Liver (tissue), 3 donors: ENCODE results near the gene CDC5L.

ENCODE experiments used
- EGR1 ChIP-seq, 2 donors: IDR thresholded peaks; 2 replicates each; pipeline ENCODE4 v1.6.1; 2016 to 2018; ENCODE audit warnings: antibody characterized with exemption in 2 of 2, low read depth in 2 of 2
- FOXA1 ChIP-seq: IDR thresholded peaks from 2 replicates; pipeline ENCODE4 v1.6.1; 2016; ENCODE audit warnings: antibody characterized with exemption
- HNF4A ChIP-seq, 2 donors: conservative IDR thresholded peaks; 2 replicates each; pipeline ENCODE4 v1.6.1; 2016; ENCODE audit warnings: antibody characterized with exemption in 2 of 2, mild to moderate bottlenecking in 2 of 2
- JUND ChIP-seq, 2 donors: IDR thresholded peaks; 2 replicates each; pipeline ENCODE4 v1.6.1; 2016; ENCODE audit warnings: antibody characterized with exemption in 2 of 2
- SP1 ChIP-seq: IDR thresholded peaks from 2 replicates; pipeline ENCODE4 v1.6.1; 2018; ENCODE audit warnings: antibody characterized with exemption, mild to moderate bottlenecking
- TAF1 ChIP-seq: conservative IDR thresholded peaks from 2 replicates; pipeline ENCODE4 v1.6.1; 2016; ENCODE audit warnings: antibody characterized with exemption, mild to moderate bottlenecking
- YY1 ChIP-seq: IDR thresholded peaks from 2 replicates; pipeline ENCODE4 v1.6.1; 2016; ENCODE audit warnings: antibody characterized with exemption, mild to moderate bottlenecking
- TF ChIP-seq, protein P1 (sequence below): fragments of 150-350 bp; IDR thresholded peaks from 2 replicates; pipeline ENCODE4 v1.5.1; 2017; ENCODE audit warnings: improper control_type of control experiment, low read depth, low read length; ENCODE audit not compliant: missing input control
- TF ChIP-seq, protein P2 (sequence below): IDR thresholded peaks from 2 replicates; pipeline ENCODE4 v1.6.1; 2016; ENCODE audit warnings: antibody characterized with exemption
- donor health status: healthy.
- donor health status: healthy.

DNA sequence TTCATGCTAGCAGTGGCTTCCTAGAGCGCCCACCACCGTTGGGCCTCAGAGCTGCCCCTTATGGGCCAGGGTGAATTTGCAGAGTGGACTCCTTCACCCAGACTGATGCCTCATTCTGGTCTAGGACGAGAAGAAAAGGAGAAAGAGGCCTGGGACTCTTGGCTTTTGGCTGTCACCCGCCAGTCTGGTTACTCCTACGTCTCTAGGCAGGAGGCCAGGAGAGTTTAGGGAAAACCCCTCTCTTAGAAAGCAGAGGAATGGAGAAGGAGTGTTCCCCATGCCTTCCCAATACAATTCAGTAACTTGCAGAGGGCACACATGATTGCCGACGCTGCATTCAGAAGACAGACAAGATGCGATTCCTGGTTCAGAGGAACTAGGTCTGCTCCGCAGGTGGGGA lies 70.1 kb downstream of the CDC5L start:
- TF ChIP-seq, protein P1, sequence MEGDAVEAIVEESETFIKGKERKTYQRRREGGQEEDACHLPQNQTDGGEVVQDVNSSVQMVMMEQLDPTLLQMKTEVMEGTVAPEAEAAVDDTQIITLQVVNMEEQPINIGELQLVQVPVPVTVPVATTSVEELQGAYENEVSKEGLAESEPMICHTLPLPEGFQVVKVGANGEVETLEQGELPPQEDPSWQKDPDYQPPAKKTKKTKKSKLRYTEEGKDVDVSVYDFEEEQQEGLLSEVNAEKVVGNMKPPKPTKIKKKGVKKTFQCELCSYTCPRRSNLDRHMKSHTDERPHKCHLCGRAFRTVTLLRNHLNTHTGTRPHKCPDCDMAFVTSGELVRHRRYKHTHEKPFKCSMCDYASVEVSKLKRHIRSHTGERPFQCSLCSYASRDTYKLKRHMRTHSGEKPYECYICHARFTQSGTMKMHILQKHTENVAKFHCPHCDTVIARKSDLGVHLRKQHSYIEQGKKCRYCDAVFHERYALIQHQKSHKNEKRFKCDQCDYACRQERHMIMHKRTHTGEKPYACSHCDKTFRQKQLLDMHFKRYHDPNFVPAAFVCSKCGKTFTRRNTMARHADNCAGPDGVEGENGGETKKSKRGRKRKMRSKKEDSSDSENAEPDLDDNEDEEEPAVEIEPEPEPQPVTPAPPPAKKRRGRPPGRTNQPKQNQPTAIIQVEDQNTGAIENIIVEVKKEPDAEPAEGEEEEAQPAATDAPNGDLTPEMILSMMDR = no peak
- TF ChIP-seq SP1 (no peak), EGR1 (IDR thresholded peaks at IDR 0.05; ENCODE audit: low read depth in 2 of 2) (no peak), TAF1 (no peak), YY1 (no peak), JUND (IDR thresholded peaks at IDR 0.05) (no peak), HNF4A (conservative IDR thresholded peaks at IDR 0.05) (no peak), FOXA1 (no peak)
- TF ChIP-seq, protein P2, sequence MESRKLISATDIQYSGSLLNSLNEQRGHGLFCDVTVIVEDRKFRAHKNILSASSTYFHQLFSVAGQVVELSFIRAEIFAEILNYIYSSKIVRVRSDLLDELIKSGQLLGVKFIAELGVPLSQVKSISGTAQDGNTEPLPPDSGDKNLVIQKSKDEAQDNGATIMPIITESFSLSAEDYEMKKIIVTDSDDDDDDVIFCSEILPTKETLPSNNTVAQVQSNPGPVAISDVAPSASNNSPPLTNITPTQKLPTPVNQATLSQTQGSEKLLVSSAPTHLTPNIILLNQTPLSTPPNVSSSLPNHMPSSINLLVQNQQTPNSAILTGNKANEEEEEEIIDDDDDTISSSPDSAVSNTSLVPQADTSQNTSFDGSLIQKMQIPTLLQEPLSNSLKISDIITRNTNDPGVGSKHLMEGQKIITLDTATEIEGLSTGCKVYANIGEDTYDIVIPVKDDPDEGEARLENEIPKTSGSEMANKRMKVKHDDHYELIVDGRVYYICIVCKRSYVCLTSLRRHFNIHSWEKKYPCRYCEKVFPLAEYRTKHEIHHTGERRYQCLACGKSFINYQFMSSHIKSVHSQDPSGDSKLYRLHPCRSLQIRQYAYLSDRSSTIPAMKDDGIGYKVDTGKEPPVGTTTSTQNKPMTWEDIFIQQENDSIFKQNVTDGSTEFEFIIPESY = no peak
